ENCODE measurements around the gene APOM.

APOM gene

GRCh38 chr6:31655349-31656237, at the start of gene APOM:
Gene APOM (plus strand): TSS chr6:31655894. CDS start chr6:31655967, 73 bp downstream.
- DNase-seq, result no peak

GRCh38 chr6:31607317-31607716, 48.4 kb upstream of the APOM start:
- DNase-seq, result no peak

- DNase-seq, result no peak
Observed at GRCh38 chr6:31609519-31610406, 45.9 kb upstream of the APOM start.

GRCh38 chr6:31610968-31611367, 44.7 kb upstream of the APOM start:
- no peak for DNase-seq

GRCh38 chr6:31614075-31614619, 41.5 kb upstream of the APOM start:
- no peak for DNase-seq

GRCh38 chr6:31614684-31615578, 40.8 kb upstream of the APOM start, which contains the start of gene AIF1:
Gene AIF1 (plus strand): TSS chr6:31615234. CDS start chr6:31615330, 96 bp downstream.
- no peak for DNase-seq

- no peak for DNase-seq
Observed at GRCh38 chr6:31615748-31616147, 39.9 kb upstream of the APOM start.

GRCh38 chr6:31617010-31617409, 38.7 kb upstream of the APOM start:
- DNase-seq, result no peak

GRCh38 chr6:31619805-31620585, 35.7 kb upstream of the APOM start:
- DNase-seq, result peak; percentile 95

GRCh38 chr6:31620586-31621319, 34.9 kb upstream of the APOM start, which contains the start of gene PRRC2A:
Gene PRRC2A (plus strand): TSS chr6:31620715. CDS start chr6:31622790, 2,075 bp downstream.
- DNase-seq, result peak; percentile 93

GRCh38 chr6:31621320-31621939, 34.3 kb upstream of the APOM start:
- DNase-seq, result no peak

GRCh38 chr6:31621991-31622390, 33.7 kb upstream of the APOM start:
- no peak for DNase-seq

GRCh38 chr6:31622684-31623091, 33.0 kb upstream of the APOM start:
- DNase-seq, result no peak

GRCh38 chr6:31624070-31624469, 31.6 kb upstream of the APOM start:
- no peak for DNase-seq

GRCh38 chr6:31626952-31627351, 28.7 kb upstream of the APOM start:
- no peak for DNase-seq

- DNase-seq, result no peak
Observed at GRCh38 chr6:31627690-31628287, 27.9 kb upstream of the APOM start.

- DNase-seq, result no peak
Observed at GRCh38 chr6:31629014-31629413, 26.7 kb upstream of the APOM start.

- DNase-seq, result no peak
Observed at GRCh38 chr6:31630177-31630934, 25.3 kb upstream of the APOM start.

GRCh38 chr6:31631209-31631608, 24.5 kb upstream of the APOM start:
- no peak for DNase-seq

Data from activated CD4-positive, CD25-positive, alpha-beta regulatory T cell treated with anti-CD3 and anti-CD28 coated beads, Interleukin-2, amount 50 U/mL, for 72 hours (primary cell).